ENCODE measurements around the gene BORCS6.

Gene BORCS6

DNA sequence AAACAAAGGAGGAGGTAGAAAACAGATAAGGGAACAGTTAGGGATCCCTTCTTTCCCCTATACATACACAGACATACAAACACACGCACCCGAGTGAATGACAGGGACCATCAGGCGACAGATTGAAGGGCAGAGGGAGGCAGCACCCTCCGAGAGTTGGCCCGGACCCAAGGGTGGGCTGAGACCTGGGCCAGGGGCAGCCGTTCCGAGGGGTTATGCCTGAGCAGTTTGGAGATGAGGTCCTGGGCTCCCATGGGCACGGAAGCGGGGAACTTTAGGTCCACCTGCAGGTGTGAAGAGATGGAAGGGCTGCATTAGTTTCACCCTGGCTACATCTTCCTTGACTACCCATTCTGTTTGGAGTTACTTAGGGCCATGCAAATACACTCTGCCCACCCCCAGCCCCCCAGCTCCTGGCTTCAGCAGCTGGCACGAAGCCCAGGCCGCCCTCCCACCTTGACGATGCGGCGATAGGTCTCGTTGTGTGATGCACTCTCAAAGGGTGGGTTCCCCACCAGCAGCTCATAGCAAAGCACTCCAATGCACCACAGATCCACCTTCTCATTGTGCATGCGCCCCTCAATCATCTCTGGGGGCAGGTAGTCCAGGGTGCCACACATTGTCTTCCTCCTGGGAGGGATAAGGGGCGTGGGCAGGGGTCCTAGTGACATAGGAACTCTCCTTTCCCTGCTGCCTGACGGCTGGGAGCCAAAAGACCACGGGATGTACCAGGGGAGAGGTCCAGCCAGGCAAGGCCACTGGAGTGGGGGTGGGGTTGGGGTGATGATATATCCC is 15.0 kb upstream of the BORCS6 start:
- Histone ChIP-seq H3K36me3 (ENCODE audit: insufficient read depth) (no peaks in the 10 kb centered on the region), H3K27ac (no peak overlapping the region), H3K79me2 (ENCODE audit: insufficient read depth, low read depth) (peaks cover 10% of the 10 kb centered on the region; the same call in 1 of the 2 replicates), H4K20me1 (ENCODE audit: insufficient read depth) (no peaks in the 10 kb centered on the region), H2AFZ (ENCODE audit: low read depth) (no peak overlapping the region), H3K9ac (no peak overlapping the region), H3K27me3 (ENCODE audit: insufficient read depth, low read depth) (no peaks in the 10 kb centered on the region), H3K4me3 (IDR thresholded peaks at IDR 0.05; ENCODE audit: insufficient read depth, low read depth, low read length) (no peak overlapping the region), H3K4me2 (no peak overlapping the region), H3K4me1 (ENCODE audit: low read depth, poor library complexity, severe bottlenecking) (no peaks in the 10 kb centered on the region)
- TF ChIP-seq, protein P1, sequence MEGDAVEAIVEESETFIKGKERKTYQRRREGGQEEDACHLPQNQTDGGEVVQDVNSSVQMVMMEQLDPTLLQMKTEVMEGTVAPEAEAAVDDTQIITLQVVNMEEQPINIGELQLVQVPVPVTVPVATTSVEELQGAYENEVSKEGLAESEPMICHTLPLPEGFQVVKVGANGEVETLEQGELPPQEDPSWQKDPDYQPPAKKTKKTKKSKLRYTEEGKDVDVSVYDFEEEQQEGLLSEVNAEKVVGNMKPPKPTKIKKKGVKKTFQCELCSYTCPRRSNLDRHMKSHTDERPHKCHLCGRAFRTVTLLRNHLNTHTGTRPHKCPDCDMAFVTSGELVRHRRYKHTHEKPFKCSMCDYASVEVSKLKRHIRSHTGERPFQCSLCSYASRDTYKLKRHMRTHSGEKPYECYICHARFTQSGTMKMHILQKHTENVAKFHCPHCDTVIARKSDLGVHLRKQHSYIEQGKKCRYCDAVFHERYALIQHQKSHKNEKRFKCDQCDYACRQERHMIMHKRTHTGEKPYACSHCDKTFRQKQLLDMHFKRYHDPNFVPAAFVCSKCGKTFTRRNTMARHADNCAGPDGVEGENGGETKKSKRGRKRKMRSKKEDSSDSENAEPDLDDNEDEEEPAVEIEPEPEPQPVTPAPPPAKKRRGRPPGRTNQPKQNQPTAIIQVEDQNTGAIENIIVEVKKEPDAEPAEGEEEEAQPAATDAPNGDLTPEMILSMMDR (conservative IDR thresholded peaks at IDR 0.05; ENCODE audit: low read depth, low read length): no peak

DNA sequence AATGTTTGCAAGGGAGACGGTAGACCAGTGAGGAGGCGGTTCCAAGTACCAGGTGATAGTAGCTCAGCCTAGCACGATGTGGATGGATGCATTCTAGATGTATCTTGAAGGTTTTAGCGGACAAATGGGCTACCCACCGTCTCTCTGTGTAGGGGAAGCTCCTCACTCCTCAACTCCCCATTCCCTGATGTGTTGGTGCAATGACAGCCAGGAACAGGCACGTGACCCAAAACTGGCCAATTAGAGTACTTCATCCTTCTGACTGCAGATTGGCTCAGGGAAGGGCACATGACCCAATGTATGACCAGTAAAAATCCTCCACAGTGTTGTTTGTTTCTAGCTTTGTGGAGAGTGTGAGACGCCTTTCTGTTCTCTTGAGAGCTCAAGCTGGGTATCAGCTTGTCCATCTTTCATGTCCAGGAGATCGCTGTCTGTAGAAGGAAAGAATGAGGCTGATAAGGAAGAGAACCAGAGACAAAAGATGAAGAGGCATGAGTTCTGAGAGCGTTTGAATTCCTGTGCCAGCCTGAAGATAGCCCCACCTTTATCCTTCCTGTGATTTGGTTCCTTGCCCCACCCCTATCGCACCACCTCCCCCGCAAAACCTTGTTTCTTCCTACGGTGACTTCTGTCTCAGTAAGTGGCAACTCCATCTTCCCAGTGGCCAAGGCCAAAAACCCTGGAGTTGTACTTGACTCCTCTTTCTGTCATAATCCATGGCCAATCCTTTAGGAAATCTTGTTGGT is 2.3 kb upstream of the BORCS6 start:
- H3K27ac ChIP-seq: no peak overlapping the region
- H3K9ac ChIP-seq: no peak overlapping the region
- no peaks in the 10 kb centered on the region for H3K27me3 ChIP-seq (ENCODE audit: insufficient read depth, low read depth)
- no peak overlapping the region for H2AFZ ChIP-seq (ENCODE audit: low read depth)
- no peaks in the 10 kb centered on the region for H4K20me1 ChIP-seq (ENCODE audit: insufficient read depth)
- no peak overlapping the region for H3K4me3 ChIP-seq (IDR thresholded peaks at IDR 0.05; ENCODE audit: insufficient read depth, low read depth, low read length)
- no peaks in the 10 kb centered on the region for H3K79me2 ChIP-seq (ENCODE audit: insufficient read depth, low read depth)
- no peak overlapping the region for H3K4me2 ChIP-seq
- TF ChIP-seq, protein P1 (conservative IDR thresholded peaks at IDR 0.05; ENCODE audit: low read depth, low read length): no peak
- H3K36me3 ChIP-seq (ENCODE audit: insufficient read depth): no peaks in the 10 kb centered on the region
- peaks cover 9% of the 10 kb centered on the region for H3K4me1 ChIP-seq (ENCODE audit: low read depth, poor library complexity, severe bottlenecking)

DNA sequence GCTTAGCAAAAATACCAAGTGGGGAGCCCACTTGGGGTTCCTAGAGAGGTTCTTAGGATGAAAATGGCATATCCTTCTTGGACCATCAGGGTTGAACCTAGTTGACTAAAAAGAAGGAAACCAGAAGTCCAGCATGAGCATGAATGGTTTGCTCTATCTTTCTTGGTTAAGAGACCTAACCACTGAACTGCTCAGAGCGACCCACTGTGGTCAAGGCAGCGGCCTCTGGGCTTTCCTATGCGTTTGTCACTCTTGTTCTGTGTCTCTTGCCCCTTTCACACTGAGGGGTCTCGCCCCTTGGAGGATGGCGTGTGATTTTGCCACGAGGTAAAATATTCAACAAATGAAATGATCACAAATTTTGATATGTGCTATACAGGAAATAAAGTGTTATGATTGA is 526 bp upstream of the BORCS6 start:
- TF ChIP-seq, protein P1 (conservative IDR thresholded peaks at IDR 0.05; ENCODE audit: low read depth, low read length): no peak
- Histone ChIP-seq H2AFZ (ENCODE audit: low read depth) (no peak overlapping the region), H4K20me1 (ENCODE audit: insufficient read depth) (no peaks in the 10 kb centered on the region), H3K9ac (no peak overlapping the region), H3K4me2 (peak overlapping the region; percentile 80), H3K27ac (peak overlapping the region; percentile 29; the same call in 1 of the 2 replicates), H3K27me3 (ENCODE audit: insufficient read depth, low read depth) (no peaks in the 10 kb centered on the region), H3K4me1 (ENCODE audit: low read depth, poor library complexity, severe bottlenecking) (peaks cover 9% of the 10 kb centered on the region), H3K79me2 (ENCODE audit: insufficient read depth, low read depth) (no peaks in the 10 kb centered on the region), H3K36me3 (ENCODE audit: insufficient read depth) (no peaks in the 10 kb centered on the region), H3K4me3 (IDR thresholded peaks at IDR 0.05; ENCODE audit: insufficient read depth, low read depth, low read length) (peak overlapping the region; percentile 15)

DNA sequence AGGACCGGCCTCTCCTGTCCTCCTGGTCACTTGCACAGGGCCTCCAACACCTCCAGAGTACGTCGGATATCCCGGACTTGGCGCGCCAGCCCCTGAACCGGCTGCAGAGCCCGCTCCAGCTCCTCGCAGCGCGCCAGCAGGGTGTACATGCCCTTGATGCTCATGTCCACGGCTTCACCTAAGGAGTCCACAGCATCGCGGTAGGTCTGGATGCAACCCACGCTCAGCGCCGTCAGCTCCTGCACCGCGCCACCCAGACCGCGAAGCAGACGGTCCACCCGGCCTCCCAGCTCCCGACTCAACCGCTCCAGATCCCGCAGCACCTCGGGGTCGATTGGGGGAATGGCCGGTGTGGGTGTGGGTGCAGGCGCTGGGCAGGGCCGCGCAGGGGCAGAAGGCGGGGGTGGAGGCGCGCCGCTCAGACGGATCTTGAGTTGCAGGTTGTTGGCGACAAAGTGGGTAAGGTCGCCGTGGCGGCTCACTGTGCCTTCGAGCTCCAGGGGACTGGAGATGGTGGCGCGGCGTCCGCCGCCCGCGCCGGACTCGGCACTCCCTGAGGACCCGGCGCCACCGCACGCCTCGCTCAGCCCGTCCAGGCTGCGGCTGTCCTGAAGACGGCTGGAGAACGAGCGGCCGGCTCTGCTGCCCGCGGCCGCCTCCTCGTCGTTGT is 804 bp downstream of the BORCS6 start:
- H3K4me1 ChIP-seq (ENCODE audit: low read depth, poor library complexity, severe bottlenecking): peaks cover 9% of the 10 kb centered on the region
- H2AFZ ChIP-seq (ENCODE audit: low read depth): peak overlapping the region; percentile 57; the same call in 1 of the 2 replicates
- peak overlapping the region; percentile 66 for H3K4me2 ChIP-seq
- no peaks in the 10 kb centered on the region for H3K79me2 ChIP-seq (ENCODE audit: insufficient read depth, low read depth)
- H3K4me3 ChIP-seq (IDR thresholded peaks at IDR 0.05; ENCODE audit: insufficient read depth, low read depth, low read length): peak overlapping the region; percentile 15
- no peaks in the 10 kb centered on the region for H4K20me1 ChIP-seq (ENCODE audit: insufficient read depth)
- TF ChIP-seq, protein P1 (conservative IDR thresholded peaks at IDR 0.05; ENCODE audit: low read depth, low read length): no peak
- H3K27me3 ChIP-seq (ENCODE audit: insufficient read depth, low read depth): no peaks in the 10 kb centered on the region
- H3K9ac ChIP-seq: peak overlapping the region; percentile 49; the same call in 1 of the 2 replicates
- no peak overlapping the region; the same call in 1 of the 2 replicates for H3K27ac ChIP-seq
- no peaks in the 10 kb centered on the region for H3K36me3 ChIP-seq (ENCODE audit: insufficient read depth)

Data from KMS-11 (cell line).